Neuronal stem cell (in vitro differentiated cells): ENCODE measurements around the gene MFAP1.

Experiments used
- DNase-seq: peaks from one replicate; pipeline ENCODE4 v3.0.0-alpha.2; 2013; ENCODE audit warnings: low spot score
- H2AFZ ChIP-seq: one replicate; pipeline ENCODE4 v1.6.1; 2013; ENCODE audit warnings: mild to moderate bottlenecking, low read length, inconsistent platforms
- H2AK5ac ChIP-seq: 2 replicates; pipeline ENCODE4 v1.6.1; 2013; ENCODE audit warnings: low read depth, mild to moderate bottlenecking, inconsistent platforms, low read length, moderate library complexity, mixed read lengths
- H2BK120ac ChIP-seq: 2 replicates; pipeline ENCODE4 v1.6.1; 2013; ENCODE audit warnings: low read depth, mild to moderate bottlenecking, inconsistent platforms, low read length, moderate library complexity, mixed read lengths
- H2BK12ac ChIP-seq: one replicate; pipeline ENCODE4 v1.6.1; 2013; ENCODE audit warnings: low read length, inconsistent platforms
- H2BK15ac ChIP-seq: 2 replicates; pipeline ENCODE4 v1.6.1; 2013; ENCODE audit warnings: mild to moderate bottlenecking, low read length, inconsistent platforms, mixed read lengths
- H2BK5ac ChIP-seq: one replicate; pipeline ENCODE4 v1.6.1; 2013; ENCODE audit warnings: inconsistent platforms, mild to moderate bottlenecking, low read length, moderate library complexity
- H3K14ac ChIP-seq: one replicate; pipeline ENCODE4 v1.6.1; 2013; ENCODE audit warnings: low read length, inconsistent platforms
- H3K18ac ChIP-seq: 2 replicates; pipeline ENCODE4 v1.6.1; 2013; ENCODE audit warnings: low read length, inconsistent platforms
- H3K23ac ChIP-seq: 2 replicates; pipeline ENCODE4 v1.6.1; 2013; ENCODE audit warnings: low read depth, mild to moderate bottlenecking, mixed read lengths, low read length, inconsistent platforms; ENCODE audit not compliant: poor library complexity
- H3K27ac ChIP-seq: replicated peaks from 3 replicates; pipeline ENCODE4 v1.5.1; 2013; ENCODE audit warnings: low read length, inconsistent platforms
- H3K27me3 ChIP-seq, 3 experiments: 2 replicates each; pipeline ENCODE4 v1.6.1; 2013; ENCODE audit warnings: low read length in 3 of 3, mild to moderate bottlenecking in 2 of 3, inconsistent platforms in 1 of 3, low read depth in 1 of 3, mixed read lengths in 1 of 3, moderate library complexity in 1 of 3; ENCODE audit not compliant: control insufficient read depth in 3 of 3, insufficient read depth in 3 of 3
- H3K36me3 ChIP-seq, 2 donors: replicated peaks in 1 of 2; 2 replicates each; pipeline ENCODE4 v1.6.1; 2013; ENCODE audit warnings: low read length in 2 of 2; ENCODE audit not compliant: control insufficient read depth in 2 of 2, insufficient read depth in 2 of 2
- H3K4ac ChIP-seq: 2 replicates; pipeline ENCODE4 v1.6.1; 2013; ENCODE audit warnings: inconsistent platforms, mild to moderate bottlenecking, low read length, moderate library complexity
- H3K4me1 ChIP-seq, 2 donors: 1 replicate in 1 of 2; 2 replicates in 1 of 2; pipeline ENCODE4 v1.6.1; 2013; ENCODE audit warnings: low read length in 2 of 2, low read depth in 1 of 2; ENCODE audit not compliant: control insufficient read depth in 2 of 2, insufficient read depth in 1 of 2
- H3K4me2 ChIP-seq: one replicate; pipeline ENCODE4 v1.6.1; 2013; ENCODE audit warnings: mild to moderate bottlenecking, low read length, inconsistent platforms; ENCODE audit not compliant: insufficient read depth, poor library complexity, severe bottlenecking
- H3K4me3 ChIP-seq, 2 donors: 2 replicates each; pipeline ENCODE4 v1.5.1; 2013; ENCODE audit warnings: low read length in 2 of 2, mild to moderate bottlenecking in 2 of 2, inconsistent platforms in 1 of 2, moderate library complexity in 1 of 2
- H3K79me1 ChIP-seq: one replicate; pipeline ENCODE4 v1.6.1; 2013; ENCODE audit warnings: low read depth, mild to moderate bottlenecking, inconsistent platforms, low read length, moderate library complexity
- H3K9ac ChIP-seq: one replicate; pipeline ENCODE4 v1.6.1; 2013; ENCODE audit warnings: mild to moderate bottlenecking, low read depth, low read length, inconsistent platforms; ENCODE audit not compliant: poor library complexity
- H3K9me3 ChIP-seq, 2 donors: replicated peaks in 1 of 2; 2 replicates each; pipeline versions ENCODE3 to v1.6.1; 2013; ENCODE audit warnings: low read length in 2 of 2, mild to moderate bottlenecking in 2 of 2, inconsistent platforms in 1 of 2, low read depth in 1 of 2, mixed read lengths in 1 of 2, moderate library complexity in 1 of 2; ENCODE audit not compliant: control insufficient read depth in 2 of 2, insufficient read depth in 1 of 2
- H4K8ac ChIP-seq: one replicate; pipeline ENCODE4 v1.6.1; 2013; ENCODE audit warnings: low read depth, mild to moderate bottlenecking, inconsistent platforms, low read length, moderate library complexity
- H4K91ac ChIP-seq: one replicate; pipeline ENCODE4 v1.6.1; 2013; ENCODE audit warnings: low read length, low read depth, mild to moderate bottlenecking, inconsistent platforms; ENCODE audit not compliant: poor library complexity
- WGBS, 2 donors: extraction: QIAGEN DNeasy Blood & Tissue Kit; methylation state at CpG; one replicate each; pipeline ENCODE4 v1.1.7; 2013; ENCODE audit warnings: missing lambda C conversion rate in 2 of 2, mixed read lengths in 1 of 2; ENCODE audit not compliant: insufficient read length in 2 of 2, insufficient replicate concordance in 1 of 2; ENCODE audit errors: extremely low coverage in 2 of 2; 5-methylcytosine and 5-hydroxymethylcytosine counted together

Gene MFAP1

GRCh38 chr15:43791993-43792760, 32.3 kb downstream of the MFAP1 start, which contains the start of gene SERF2:
Gene SERF2, plus strand, starts transcription at chr15:43792320. Its CDS starts 57 bp downstream, at chr15:43792377.
- Histone ChIP-seq H3K27me3 (no peaks in the 10 kb centered on the region), H2BK15ac (no peak within 1 kb of the TSS), H3K14ac (peak within 1 kb of the TSS; percentile 97), H3K4ac (peak within 1 kb of the TSS; percentile 13), H3K36me3 (peaks cover 28 to 43% of the 10 kb centered on the region in 2 donors), H3K79me1 (peaks cover 3% of the 10 kb centered on the region), H3K9me3 (no peaks in the 10 kb centered on the region), H3K27ac (peak within 1 kb of the TSS; percentile 59), H2AK5ac (peak within 1 kb of the TSS; percentile 81), H3K4me3 (peak within 1 kb of the TSS; percentile 94 to 95), H3K4me1 (peaks cover 9 to 10% of the 10 kb centered on the region in 2 donors), H3K23ac (peak within 1 kb of the TSS; percentile 1), H2AFZ (peak within 1 kb of the TSS; percentile 89), H3K9ac (peak within 1 kb of the TSS; percentile 97), H3K4me2 (peak within 1 kb of the TSS; percentile 72), H3K18ac (peak within 1 kb of the TSS; percentile 92), H4K91ac (no peak within 1 kb of the TSS), H2BK120ac (no peak within 1 kb of the TSS), H2BK12ac (no peak within 1 kb of the TSS), H4K8ac (no peak within 1 kb of the TSS), H2BK5ac (peak within 1 kb of the TSS; percentile 95)
- WGBS, 2 donors: no CpG with 5 or more reads among the region's 66 CpGs
- peak; percentile 98 for DNase-seq

DNA sequence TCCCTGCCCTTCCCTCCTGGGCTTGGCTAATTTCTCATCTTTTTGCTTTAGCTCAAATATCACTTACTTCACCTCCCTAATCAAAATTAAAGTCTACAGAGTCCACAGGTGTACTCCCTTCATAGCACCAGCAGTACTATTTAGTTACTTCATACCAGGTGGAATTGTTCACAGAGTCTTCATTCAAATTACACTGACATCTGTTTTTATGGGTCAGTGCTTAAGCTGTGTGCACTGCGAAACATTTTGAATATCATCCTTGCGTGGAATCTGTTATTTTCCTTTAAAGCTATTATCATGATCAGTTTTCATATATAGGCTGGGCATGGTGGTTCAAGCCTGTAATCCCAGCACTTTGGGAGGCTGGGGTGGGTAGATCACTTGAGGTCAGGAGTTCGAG, 35.1 kb downstream of the MFAP1 start:
- no peaks in the 10 kb centered on the region for H3K9me3 ChIP-seq
- no peak overlapping the region for H3K4me2 ChIP-seq
- no peak overlapping the region for H3K4me3 ChIP-seq
- no peaks in the 10 kb centered on the region for H3K79me1 ChIP-seq
- H2AK5ac ChIP-seq: no peak overlapping the region
- no CpG with 5 or more reads among the region's 3 CpGs for WGBS, 2 donors
- no peak overlapping the region for H2BK120ac ChIP-seq
- H4K91ac ChIP-seq: no peak overlapping the region
- no peak overlapping the region for H3K9ac ChIP-seq
- no peak overlapping the region for H3K4ac ChIP-seq
- H3K27me3 ChIP-seq: no peaks in the 10 kb centered on the region
- peaks cover 8 to 15% of the 10 kb centered on the region in 2 donors for H3K36me3 ChIP-seq
- no peak overlapping the region for H3K14ac ChIP-seq
- no peak overlapping the region for H2AFZ ChIP-seq
- peaks cover 9 to 10% of the 10 kb centered on the region in 2 donors for H3K4me1 ChIP-seq
- no peak overlapping the region for H3K27ac ChIP-seq
- H3K18ac ChIP-seq: no peak overlapping the region
- H2BK15ac ChIP-seq: no peak overlapping the region
- H4K8ac ChIP-seq: no peak overlapping the region
- H2BK5ac ChIP-seq: no peak overlapping the region
- no peak overlapping the region for H3K23ac ChIP-seq
- H2BK12ac ChIP-seq: no peak overlapping the region
- no peak for DNase-seq

GRCh38 chr15:43779016-43779415, 45.5 kb downstream of the MFAP1 start:
- H2BK120ac ChIP-seq: no peak overlapping the region
- H3K14ac ChIP-seq: no peak overlapping the region
- no CpG with 5 or more reads among the region's 1 CpG for whole genome bisulfite sequencing, 2 donors
- H3K4me3 ChIP-seq: no peak overlapping the region
- H3K79me1 ChIP-seq: no peaks in the 10 kb centered on the region
- H4K8ac ChIP-seq: no peak overlapping the region
- no peak overlapping the region for H3K4ac ChIP-seq
- no peak overlapping the region for H3K27ac ChIP-seq
- H2AK5ac ChIP-seq: no peak overlapping the region
- peaks cover 0 to 17% of the 10 kb centered on the region in 2 donors for H3K36me3 ChIP-seq
- H3K9ac ChIP-seq: no peak overlapping the region
- no peak overlapping the region for H2AFZ ChIP-seq
- no peak overlapping the region for H2BK15ac ChIP-seq
- no peak for DNase-seq
- H2BK5ac ChIP-seq: no peak overlapping the region
- peaks cover 0 to 10% (median 2%) of the 10 kb centered on the region in 3 experiments for H3K27me3 ChIP-seq
- H2BK12ac ChIP-seq: no peak overlapping the region
- H3K9me3 ChIP-seq: no peaks in the 10 kb centered on the region
- H3K18ac ChIP-seq: no peak overlapping the region
- H3K4me2 ChIP-seq: no peak overlapping the region
- no peak overlapping the region for H3K23ac ChIP-seq
- no peak overlapping the region for H4K91ac ChIP-seq
- peaks cover 0 to 7% of the 10 kb centered on the region in 2 donors for H3K4me1 ChIP-seq

- peak overlapping the region; percentile 57 for H3K9ac ChIP-seq
- H3K27me3 ChIP-seq: peaks cover 0 to 10% (median 2%) of the 10 kb centered on the region in 3 experiments
- no peak overlapping the region for H4K91ac ChIP-seq
- no peak overlapping the region for H2BK5ac ChIP-seq
- H2AK5ac ChIP-seq: no peak overlapping the region
- H2BK15ac ChIP-seq: no peak overlapping the region
- WGBS, 2 donors: no CpG with 5 or more reads among the region's 31 CpGs
- H3K79me1 ChIP-seq: no peaks in the 10 kb centered on the region
- no peak overlapping the region for H2BK12ac ChIP-seq
- H3K4ac ChIP-seq: no peak overlapping the region
- peak; percentile 49 for DNase-seq
- H3K18ac ChIP-seq: peak overlapping the region; percentile 53
- no peak overlapping the region for H4K8ac ChIP-seq
- H2AFZ ChIP-seq: no peak overlapping the region
- H3K23ac ChIP-seq: peak overlapping the region; percentile 1
- peaks cover 0 to 7% of the 10 kb centered on the region in 2 donors for H3K4me1 ChIP-seq
- peak overlapping the region in 1 of 2 donors; percentile 84 for H3K4me3 ChIP-seq
- no peak overlapping the region for H2BK120ac ChIP-seq
- peak overlapping the region; percentile 94 for H3K4me2 ChIP-seq
- H3K27ac ChIP-seq: no peak overlapping the region
- H3K14ac ChIP-seq: no peak overlapping the region
- no peaks in the 10 kb centered on the region for H3K9me3 ChIP-seq
- H3K36me3 ChIP-seq: peaks cover 4 to 30% of the 10 kb centered on the region in 2 donors
Observed at GRCh38 chr15:43777267-43777914, 47.1 kb downstream of the MFAP1 start.
